ENCODE results near the gene WDR18.

WDR18 gene

DNA sequence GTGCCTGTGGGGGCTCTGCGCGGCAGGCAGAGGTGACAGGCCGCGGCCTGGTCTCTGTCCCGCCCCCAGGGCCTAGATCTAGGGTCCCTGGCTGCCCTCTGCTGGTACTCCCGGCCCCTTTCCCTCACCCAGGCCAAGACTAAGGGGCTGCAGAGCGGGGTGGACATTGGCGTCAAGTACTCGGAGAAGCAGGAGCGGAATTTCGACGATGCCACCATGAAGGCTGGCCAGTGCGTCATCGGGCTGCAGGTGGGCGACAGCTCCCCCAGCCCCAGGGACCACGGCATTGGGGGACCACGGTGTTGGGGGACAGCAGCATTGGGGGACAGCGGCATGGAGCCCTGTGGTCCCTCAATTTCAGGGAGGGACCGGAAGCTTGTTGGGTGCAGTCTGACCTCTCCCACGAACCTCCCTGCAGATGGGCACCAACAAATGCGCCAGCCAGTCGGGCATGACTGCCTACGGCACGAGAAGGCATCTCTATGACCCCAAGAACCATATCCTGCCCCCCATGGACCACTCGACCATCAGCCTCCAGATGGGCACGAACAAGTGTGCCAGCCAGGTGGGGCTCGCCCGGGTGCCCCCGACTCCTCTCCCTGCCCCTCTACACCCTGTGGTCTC, 52.0 kb downstream of the WDR18 start:
- Histone ChIP-seq H3K27me3 (ENCODE audit: insufficient read depth, poor library complexity, severe bottlenecking) (no peaks in the 10 kb centered on the region), H3K27ac (replicated peaks) (no peak overlapping the region), H3K4me3 (replicated peaks; ENCODE audit: insufficient read depth, low read length) (no peak overlapping the region)
- TF ChIP-seq SPI1 (IDR thresholded peaks at IDR 0.05; ENCODE audit: borderline replicate concordance, low read depth) (no peak), GABPA (IDR thresholded peaks at IDR 0.05; ENCODE audit: low read depth) (no peak), POLR2AphosphoS5 (IDR thresholded peaks at IDR 0.05; ENCODE audit: low read depth) (no peak)
- TF ChIP-seq, protein P1, sequence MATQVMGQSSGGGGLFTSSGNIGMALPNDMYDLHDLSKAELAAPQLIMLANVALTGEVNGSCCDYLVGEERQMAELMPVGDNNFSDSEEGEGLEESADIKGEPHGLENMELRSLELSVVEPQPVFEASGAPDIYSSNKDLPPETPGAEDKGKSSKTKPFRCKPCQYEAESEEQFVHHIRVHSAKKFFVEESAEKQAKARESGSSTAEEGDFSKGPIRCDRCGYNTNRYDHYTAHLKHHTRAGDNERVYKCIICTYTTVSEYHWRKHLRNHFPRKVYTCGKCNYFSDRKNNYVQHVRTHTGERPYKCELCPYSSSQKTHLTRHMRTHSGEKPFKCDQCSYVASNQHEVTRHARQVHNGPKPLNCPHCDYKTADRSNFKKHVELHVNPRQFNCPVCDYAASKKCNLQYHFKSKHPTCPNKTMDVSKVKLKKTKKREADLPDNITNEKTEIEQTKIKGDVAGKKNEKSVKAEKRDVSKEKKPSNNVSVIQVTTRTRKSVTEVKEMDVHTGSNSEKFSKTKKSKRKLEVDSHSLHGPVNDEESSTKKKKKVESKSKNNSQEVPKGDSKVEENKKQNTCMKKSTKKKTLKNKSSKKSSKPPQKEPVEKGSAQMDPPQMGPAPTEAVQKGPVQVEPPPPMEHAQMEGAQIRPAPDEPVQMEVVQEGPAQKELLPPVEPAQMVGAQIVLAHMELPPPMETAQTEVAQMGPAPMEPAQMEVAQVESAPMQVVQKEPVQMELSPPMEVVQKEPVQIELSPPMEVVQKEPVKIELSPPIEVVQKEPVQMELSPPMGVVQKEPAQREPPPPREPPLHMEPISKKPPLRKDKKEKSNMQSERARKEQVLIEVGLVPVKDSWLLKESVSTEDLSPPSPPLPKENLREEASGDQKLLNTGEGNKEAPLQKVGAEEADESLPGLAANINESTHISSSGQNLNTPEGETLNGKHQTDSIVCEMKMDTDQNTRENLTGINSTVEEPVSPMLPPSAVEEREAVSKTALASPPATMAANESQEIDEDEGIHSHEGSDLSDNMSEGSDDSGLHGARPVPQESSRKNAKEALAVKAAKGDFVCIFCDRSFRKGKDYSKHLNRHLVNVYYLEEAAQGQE (IDR thresholded peaks at IDR 0.05; ENCODE audit: insufficient replicate concordance, low read depth) = no peak
- TF ChIP-seq, protein P2, sequence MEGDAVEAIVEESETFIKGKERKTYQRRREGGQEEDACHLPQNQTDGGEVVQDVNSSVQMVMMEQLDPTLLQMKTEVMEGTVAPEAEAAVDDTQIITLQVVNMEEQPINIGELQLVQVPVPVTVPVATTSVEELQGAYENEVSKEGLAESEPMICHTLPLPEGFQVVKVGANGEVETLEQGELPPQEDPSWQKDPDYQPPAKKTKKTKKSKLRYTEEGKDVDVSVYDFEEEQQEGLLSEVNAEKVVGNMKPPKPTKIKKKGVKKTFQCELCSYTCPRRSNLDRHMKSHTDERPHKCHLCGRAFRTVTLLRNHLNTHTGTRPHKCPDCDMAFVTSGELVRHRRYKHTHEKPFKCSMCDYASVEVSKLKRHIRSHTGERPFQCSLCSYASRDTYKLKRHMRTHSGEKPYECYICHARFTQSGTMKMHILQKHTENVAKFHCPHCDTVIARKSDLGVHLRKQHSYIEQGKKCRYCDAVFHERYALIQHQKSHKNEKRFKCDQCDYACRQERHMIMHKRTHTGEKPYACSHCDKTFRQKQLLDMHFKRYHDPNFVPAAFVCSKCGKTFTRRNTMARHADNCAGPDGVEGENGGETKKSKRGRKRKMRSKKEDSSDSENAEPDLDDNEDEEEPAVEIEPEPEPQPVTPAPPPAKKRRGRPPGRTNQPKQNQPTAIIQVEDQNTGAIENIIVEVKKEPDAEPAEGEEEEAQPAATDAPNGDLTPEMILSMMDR (IDR thresholded peaks at IDR 0.05; ENCODE audit: insufficient read depth, low read length) = no peak
- no peak for DNase-seq (ENCODE audit: low read depth in 1 of 2, low spot score in 1 of 2)

DNA sequence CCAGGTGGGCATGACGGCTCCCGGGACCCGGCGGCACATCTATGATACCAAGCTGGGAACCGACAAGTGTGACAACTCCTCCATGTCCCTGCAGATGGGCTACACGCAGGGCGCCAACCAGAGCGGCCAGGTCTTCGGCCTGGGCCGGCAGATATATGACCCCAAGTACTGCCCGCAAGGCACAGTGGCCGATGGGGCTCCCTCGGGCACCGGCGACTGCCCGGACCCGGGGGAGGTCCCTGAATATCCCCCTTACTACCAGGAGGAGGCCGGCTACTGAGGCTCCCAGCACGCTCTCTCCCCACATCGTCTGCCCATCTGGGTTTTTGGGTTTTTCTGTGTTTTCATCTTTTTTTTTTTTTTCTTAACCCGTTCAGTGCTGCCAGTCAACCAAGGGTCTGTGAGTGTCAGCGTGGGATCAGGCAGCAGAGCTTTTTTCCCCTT, 53.5 kb downstream of the WDR18 start:
- H3K27me3 ChIP-seq (ENCODE audit: insufficient read depth, poor library complexity, severe bottlenecking) = no peaks in the 10 kb centered on the region
- TF ChIP-seq SPI1 (IDR thresholded peaks at IDR 0.05; ENCODE audit: borderline replicate concordance, low read depth) (no peak), POLR2AphosphoS5 (IDR thresholded peaks at IDR 0.05; ENCODE audit: low read depth) (no peak), GABPA (IDR thresholded peaks at IDR 0.05; ENCODE audit: low read depth) (no peak)
- TF ChIP-seq, protein P2 (IDR thresholded peaks at IDR 0.05; ENCODE audit: insufficient read depth, low read length) = no peak
- TF ChIP-seq, protein P1 (IDR thresholded peaks at IDR 0.05; ENCODE audit: insufficient replicate concordance, low read depth) = no peak
- H3K27ac ChIP-seq (replicated peaks) = peak overlapping the region; percentile 75
- no peak overlapping the region for H3K4me3 ChIP-seq (replicated peaks; ENCODE audit: insufficient read depth, low read length)
- no peak for DNase-seq (ENCODE audit: low read depth in 1 of 2, low spot score in 1 of 2)

DNA sequence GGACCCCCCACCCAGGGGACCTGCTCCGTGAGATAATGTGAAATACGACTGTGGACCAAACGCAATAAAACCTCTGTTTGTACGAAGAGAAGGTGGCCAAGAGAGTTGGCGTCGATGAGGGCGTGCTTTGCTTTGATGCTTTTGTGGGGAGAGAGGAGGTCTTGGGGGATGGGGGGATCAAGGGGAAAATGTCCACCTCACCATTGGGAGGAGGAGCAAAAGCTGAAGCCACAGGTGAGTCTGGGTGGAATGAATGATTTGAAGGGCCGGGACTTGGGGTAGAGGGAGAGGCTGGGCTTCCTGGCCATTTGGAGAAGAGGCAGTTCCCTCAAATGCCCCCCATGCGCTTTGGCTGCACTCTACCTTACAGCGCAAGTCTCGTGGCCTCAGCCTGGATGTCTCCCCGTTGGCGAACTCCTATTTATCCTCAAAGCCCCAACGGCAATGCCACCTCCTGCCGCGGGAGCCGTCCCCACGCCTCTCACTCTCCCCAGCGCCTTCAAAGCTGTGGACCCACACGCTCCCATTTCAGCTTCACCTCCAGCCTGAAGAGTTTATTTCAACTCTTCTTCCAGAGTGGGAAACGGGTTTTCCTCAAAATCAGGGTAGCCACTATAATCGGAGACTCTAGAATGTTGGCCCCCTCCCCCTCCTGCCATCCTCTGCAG, 55.0 kb downstream of the WDR18 start:
- Histone ChIP-seq H3K4me3 (replicated peaks; ENCODE audit: insufficient read depth, low read length) (no peak overlapping the region; the same call in 1 of the 2 replicates), H3K27me3 (ENCODE audit: insufficient read depth, poor library complexity, severe bottlenecking) (no peaks in the 10 kb centered on the region), H3K27ac (replicated peaks) (peak overlapping the region; percentile 75)
- TF ChIP-seq GABPA (IDR thresholded peaks at IDR 0.05; ENCODE audit: low read depth) = 0 out of 2 replicates have a peak, but pooled peaks have one; percentile 15
- TF ChIP-seq SPI1 (IDR thresholded peaks at IDR 0.05; ENCODE audit: borderline replicate concordance, low read depth) = no peak
- DNase-seq (ENCODE audit: low read depth in 1 of 2, low spot score in 1 of 2) = no peak

DNA sequence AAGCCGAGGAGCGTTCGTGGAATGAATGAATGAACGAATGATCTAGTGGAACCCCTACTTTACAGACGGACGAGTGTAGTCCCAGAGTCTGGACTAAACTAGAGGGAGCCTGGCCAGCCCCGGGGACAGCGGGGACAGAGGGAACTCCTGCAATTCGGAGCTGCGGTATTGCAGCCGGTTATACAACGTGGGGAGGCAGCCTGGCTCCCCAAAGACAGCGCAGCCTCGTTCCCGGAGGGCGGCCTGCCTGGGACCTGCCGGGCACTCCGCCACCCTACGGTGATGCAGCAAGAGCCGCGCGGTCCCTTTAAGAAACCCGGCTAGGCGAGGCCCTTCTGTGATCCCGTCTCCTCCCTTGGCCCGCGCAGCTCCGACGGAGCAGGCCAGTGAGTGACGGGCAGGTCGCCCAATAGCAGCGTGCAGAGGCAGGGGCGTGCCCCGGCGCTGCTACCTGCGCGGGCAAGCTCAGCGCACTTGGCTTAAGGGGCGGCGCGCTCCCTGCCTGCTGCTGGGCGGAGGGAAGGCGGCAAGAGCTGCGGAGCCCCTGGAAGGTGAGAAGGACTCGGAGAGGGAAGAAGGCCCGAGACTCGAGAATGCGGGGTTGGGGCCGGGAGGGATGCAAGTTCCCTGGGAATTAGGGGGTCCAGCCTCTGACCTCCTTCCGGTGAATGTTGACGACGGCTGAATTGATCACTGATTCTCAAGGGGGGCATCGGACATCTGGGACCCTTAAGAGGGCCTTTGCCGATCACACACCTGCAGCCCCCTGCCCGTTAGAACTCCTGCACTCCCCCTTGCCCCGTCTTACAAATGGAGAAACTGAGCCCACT, 55.7 kb downstream of the WDR18 start, which contains the start of gene ABCA7:
ABCA7 (plus strand) TSS at position 462 of the 830 bp plus-strand sequence. CDS start 1,255 bp downstream, outside the sequence.
- TF ChIP-seq, protein P2 (IDR thresholded peaks at IDR 0.05; ENCODE audit: insufficient read depth, low read length) = no peak
- peak; percentile 68 for TF ChIP-seq POLR2AphosphoS5 (IDR thresholded peaks at IDR 0.05; ENCODE audit: low read depth)
- Histone ChIP-seq H3K27ac (replicated peaks) (peak within 1 kb of the TSS; percentile 75), H3K27me3 (ENCODE audit: insufficient read depth, poor library complexity, severe bottlenecking) (no peaks in the 10 kb centered on the region), H3K4me3 (replicated peaks; ENCODE audit: insufficient read depth, low read length) (peak within 1 kb of the TSS; percentile 54)
- DNase-seq (ENCODE audit: low read depth in 1 of 2, low spot score in 1 of 2) = peak; percentile 99

Data from HL-60 (cell line).